H1 (cell line): Measurements from ENCODE around the gene CHAT. TPM values are rescaled to one million over a fixed set of nuclear protein-coding genes. Genes with fewer than 3 reads are reported as not detected.
A peak's percentile ranks its signal among the peaks of the same experiment; 100 is the strongest.

Experiments used
- CTCF ChIA-PET: fragments of 300-600 bp; sonication (Branson Sonifier 250); formaldehyde crosslinking; loops from one replicate; lab custom pipeline; 2021; ENCODE audit not compliant: partially characterized antibody; lab: Charles Lee
- POLR2A ChIA-PET: fragments of 300-600 bp; sonication (Branson Sonifier 250); formaldehyde crosslinking; loops from one replicate; lab custom pipeline; 2021; ENCODE audit warnings: inconsistent platforms; ENCODE audit not compliant: partially characterized antibody; lab: Charles Lee
- DNase-seq, 2 experiments: peaks; one replicate each; pipeline versions ENCODE4 v3.0.0 to v3.0.0-alpha.2; 2010 to 2022; ENCODE audit warnings: low spot score in 2 of 2, low read depth in 1 of 2, mixed read lengths in 1 of 2
- FAIRE-seq: peaks from 2 replicates; lab custom pipeline; 2011; peaks lifted over from hg19 to GRCh38; lab: Jason Lieb, UNC
- H2AFZ ChIP-seq: 2 replicates; pipeline ENCODE4 v1.8.1; 2012; ENCODE audit warnings: low read length, inconsistent platforms
- H2AK5ac ChIP-seq: 2 replicates; pipeline ENCODE4 v1.6.1; 2013; ENCODE audit warnings: low read depth, low read length
- H2BK120ac ChIP-seq: replicated peaks from 2 replicates; pipeline ENCODE3; 2013; ENCODE audit warnings: low read depth, low read length, inconsistent platforms
- H2BK12ac ChIP-seq: 2 replicates; pipeline ENCODE4 v1.6.1; 2013; ENCODE audit warnings: low read depth, low read length
- H2BK15ac ChIP-seq: 2 replicates; pipeline ENCODE4 v1.6.1; 2013; ENCODE audit warnings: low read length
- H2BK20ac ChIP-seq: 2 replicates; pipeline ENCODE4 v1.6.1; 2013; ENCODE audit warnings: low read length
- H2BK5ac ChIP-seq: 2 replicates; pipeline ENCODE4 v1.6.1; 2013; ENCODE audit warnings: low read depth, low read length
- H3K14ac ChIP-seq: 2 replicates; pipeline ENCODE4 v1.6.1; 2013; ENCODE audit warnings: inconsistent platforms; ENCODE audit not compliant: insufficient read length
- H3K18ac ChIP-seq: 2 replicates; pipeline ENCODE4 v1.6.1; 2013; ENCODE audit warnings: low read length; ENCODE audit errors: extremely low read depth
- H3K23ac ChIP-seq: 2 replicates; pipeline ENCODE4 v1.6.1; 2013; ENCODE audit warnings: inconsistent platforms; ENCODE audit not compliant: insufficient read length
- H3K23me2 ChIP-seq: 2 replicates; pipeline ENCODE4 v1.6.1; 2013; ENCODE audit warnings: low read depth, low read length
- H3K27ac ChIP-seq: 2 replicates; pipeline ENCODE4 v1.6.1; 2011; ENCODE audit warnings: low read depth, low read length, inconsistent platforms
- H3K27me3 ChIP-seq, 4 experiments: replicated peaks in 1 of 4; 1 replicate in 1 of 4; 2 replicates in 3 of 4; pipeline versions ENCODE4 v1.6.1 to v1.8.1; 2011 to 2013; ENCODE audit warnings: low read length in 3 of 4, mild to moderate bottlenecking in 3 of 4, inconsistent platforms in 2 of 4, mixed read lengths in 2 of 4, moderate library complexity in 1 of 4; ENCODE audit not compliant: control insufficient read depth in 3 of 4, insufficient read depth in 3 of 4; ENCODE audit errors: extremely low read depth in 1 of 4
- H3K36me3 ChIP-seq, 4 experiments: 2 replicates each; pipeline versions ENCODE4 v1.6.1 to v1.8.1; 2011 to 2013; ENCODE audit warnings: mild to moderate bottlenecking in 4 of 4, low read length in 3 of 4, moderate library complexity in 2 of 4, control low read depth in 1 of 4, inconsistent platforms in 1 of 4; ENCODE audit not compliant: insufficient read depth in 4 of 4, control insufficient read depth in 2 of 4
- H3K4ac ChIP-seq: replicated peaks from 2 replicates; pipeline ENCODE3; 2013; ENCODE audit warnings: low read length, low read depth, mixed read lengths, inconsistent platforms; ENCODE audit not compliant: insufficient read length
- H3K4me1 ChIP-seq, 4 experiments: replicated peaks in 1 of 4; 1 replicate in 1 of 4; 2 replicates in 3 of 4; pipeline versions ENCODE4 v1.6.1 to v1.8.1; 2011 to 2013; ENCODE audit warnings: low read length in 3 of 4, inconsistent platforms in 2 of 4, mixed read lengths in 1 of 4; ENCODE audit not compliant: insufficient read depth in 4 of 4, control insufficient read depth in 3 of 4
- H3K4me2 ChIP-seq, 2 experiments: 2 replicates each; pipeline versions ENCODE4 v1.6.1 to v1.8.1; 2011 to 2013; ENCODE audit warnings: low read depth in 2 of 2, low read length in 2 of 2, control low read depth in 1 of 2, inconsistent platforms in 1 of 2, mild to moderate bottlenecking in 1 of 2; ENCODE audit not compliant: insufficient read depth in 1 of 2
- H3K4me3 ChIP-seq, 4 experiments: fragments of 200-600, 300-600 bp in 1 of 4; sonication (generic), shearing (Covaris generic), sonication (Bioruptor Twin) in 1 of 4; 2 replicates each; pipeline versions ENCODE4 v1.5.1 to v1.8.1; 2011 to 2016; ENCODE audit warnings: low read length in 4 of 4, low read depth in 3 of 4, control low read depth in 2 of 4, inconsistent platforms in 2 of 4, mild to moderate bottlenecking in 2 of 4, mixed read lengths in 1 of 4, moderate library complexity in 1 of 4; ENCODE audit not compliant: insufficient read depth in 2 of 4; ENCODE audit errors: extremely low read depth in 1 of 4
- H3K56ac ChIP-seq: replicated peaks from 2 replicates; pipeline ENCODE3; 2013; ENCODE audit warnings: low read depth, mild to moderate bottlenecking, mixed read lengths, low read length, inconsistent platforms; ENCODE audit not compliant: insufficient read length
- H3K79me1 ChIP-seq: 2 replicates; pipeline ENCODE4 v1.6.1; 2013; ENCODE audit warnings: low read depth, low read length, control low read depth
- H3K79me2 ChIP-seq, 2 experiments: 2 replicates each; pipeline versions ENCODE4 v1.6.1 to v1.8.1; 2012 to 2013; ENCODE audit warnings: low read length in 2 of 2, mild to moderate bottlenecking in 2 of 2, inconsistent platforms in 1 of 2; ENCODE audit not compliant: insufficient read depth in 2 of 2, control insufficient read depth in 1 of 2
- H3K9ac ChIP-seq, 4 experiments: replicated peaks in 1 of 4; 1 replicate in 1 of 4; 2 replicates in 3 of 4; pipeline versions ENCODE4 v1.6.1 to v1.8.1; 2011 to 2013; ENCODE audit warnings: low read depth in 3 of 4, low read length in 3 of 4, control low read depth in 2 of 4, mild to moderate bottlenecking in 2 of 4, moderate library complexity in 2 of 4, inconsistent platforms in 1 of 4; ENCODE audit errors: extremely low read depth in 1 of 4
- H3K9me3 ChIP-seq, 2 experiments: 2 replicates each; pipeline versions ENCODE4 v1.6.1 to v1.8.1; 2012 to 2013; ENCODE audit warnings: mild to moderate bottlenecking in 2 of 2, moderate library complexity in 2 of 2, control low read depth in 1 of 2, inconsistent platforms in 1 of 2, low read depth in 1 of 2, low read length in 1 of 2, mixed read lengths in 1 of 2; ENCODE audit not compliant: insufficient read depth in 2 of 2
- H4K20me1 ChIP-seq, 2 experiments: replicated peaks in 1 of 2; 2 replicates each; pipeline versions ENCODE3 to v1.8.1; 2011 to 2013; ENCODE audit warnings: inconsistent platforms in 2 of 2, low read length in 2 of 2, mild to moderate bottlenecking in 1 of 2; ENCODE audit not compliant: insufficient read depth in 2 of 2, control insufficient read depth in 1 of 2
- H4K5ac ChIP-seq: 2 replicates; pipeline ENCODE4 v1.6.1; 2013; ENCODE audit warnings: low read length, low read depth, mixed read lengths, inconsistent platforms; ENCODE audit not compliant: insufficient read length
- H4K8ac ChIP-seq: 2 replicates; pipeline ENCODE4 v1.8.0; 2013; ENCODE audit warnings: mild to moderate bottlenecking, moderate library complexity, low read length, inconsistent platforms; ENCODE audit not compliant: insufficient read depth; ENCODE audit errors: extremely low read depth
- H4K91ac ChIP-seq: replicated peaks from 2 replicates; pipeline ENCODE3; 2013; ENCODE audit warnings: low read length, mixed read lengths, inconsistent platforms; ENCODE audit not compliant: insufficient read length
- CBX8 ChIP-seq: fragments of 300-800, 300-1000 bp; sonication (generic); IDR thresholded peaks from 2 replicates; pipeline ENCODE4 v1.7.1; 2016; ENCODE audit warnings: low read depth, low read length, borderline replicate concordance
- EP300 ChIP-seq, 2 experiments: IDR thresholded peaks; 1 replicate in 1 of 2; 2 replicates in 1 of 2; pipeline ENCODE4 v1.6.1; 2011 to 2012; ENCODE audit warnings: low read depth in 2 of 2, low read length in 2 of 2, mild to moderate bottlenecking in 2 of 2, borderline replicate concordance in 1 of 2, inconsistent platforms in 1 of 2, moderate library complexity in 1 of 2
- GTF2F1 ChIP-seq: IDR thresholded peaks from 2 replicates; pipeline ENCODE4 v1.6.1; 2012; ENCODE audit warnings: low read depth, low read length, improper control_type of control experiment, borderline replicate concordance
- PHF8 ChIP-seq: fragments of 200-600 bp; sonication (generic); conservative IDR thresholded peaks from 2 replicates; pipeline ENCODE4 v1.7.1; 2012; ENCODE audit warnings: low read depth, mild to moderate bottlenecking, inconsistent platforms, low read length, moderate library complexity
- POLR2AphosphoS5 ChIP-seq: IDR thresholded peaks from 2 replicates; pipeline ENCODE4 v1.6.1; 2011; ENCODE audit warnings: low read depth, low read length
- RXRA ChIP-seq: IDR thresholded peaks from 2 replicates; pipeline ENCODE4 v1.6.1; 2011; ENCODE audit warnings: low read depth, mild to moderate bottlenecking, low read length, moderate library complexity; ENCODE audit not compliant: insufficient read depth
- SIX5 ChIP-seq: IDR thresholded peaks from 2 replicates; pipeline ENCODE4 v1.6.1; 2011; ENCODE audit warnings: mild to moderate bottlenecking, low read depth, low read length
- SP1 ChIP-seq: IDR thresholded peaks from 2 replicates; pipeline ENCODE4 v1.6.1; 2011; ENCODE audit warnings: low read depth, low read length
- SUZ12 ChIP-seq: fragments of 200-600 bp; sonication (generic); IDR thresholded peaks from 2 replicates; pipeline ENCODE4 v1.6.1; 2012; ENCODE audit warnings: mild to moderate bottlenecking, inconsistent platforms, low read length, moderate library complexity, mixed read lengths
- USF2 ChIP-seq: IDR thresholded peaks from 2 replicates; pipeline ENCODE4 v1.6.1; 2011; ENCODE audit warnings: low read length, improper control_type of control experiment
- ZNF274 ChIP-seq: IDR thresholded peaks from 2 replicates; pipeline ENCODE4 v1.7.0; 2012; ENCODE audit warnings: low read length, borderline replicate concordance; ENCODE audit errors: extremely low read depth
- WGBS, 2 experiments: shearing (Covaris generic) in 1 of 2; methylation state at CpG; one replicate each; pipeline versions ENCODE4 v1.1.6 to v1.1.7; 2013 to 2015; ENCODE audit warnings: low lambda C conversion rate in 2 of 2, mixed read lengths in 2 of 2, inconsistent platforms in 1 of 2, low coverage in 1 of 2, missing lambda C conversion rate in 1 of 2; ENCODE audit not compliant: insufficient replicate concordance in 2 of 2, insufficient coverage in 1 of 2, insufficient read length in 1 of 2; ENCODE audit errors: extremely low coverage in 1 of 2, missing lambda C conversion rate in 1 of 2; 5-methylcytosine and 5-hydroxymethylcytosine counted together
- polyA plus RNA-seq, 7 experiments: library from polyadenylated mRNA; depleted of rRNA in 3 of 7; stranded (reverse) in 5 of 7; unstranded in 2 of 7; fragments of >200 nt in 5 of 7; fragments of 200-250 nt in 2 of 7; gene quantifications; 1 replicate in 5 of 7; 2 replicates in 1 of 7; 4 replicates in 1 of 7; pipeline versions ENCODE4 v1.2.1 to v1.2.3, GENCODE V29; 2011 to 2013; ENCODE audit warnings: missing spikeins in 2 of 7, mixed read lengths in 2 of 7
- total RNA-seq: library from RNA; stranded (reverse); fragmentation: NEBNext Ultra II Directional; extraction: Animal tissue kit (Norgen Biotek cat#: 25700); gene quantifications from 2 replicates; pipeline ENCODE4 v1.2.1, GENCODE V29; 2021

The CHAT gene
- total and polyA plus RNA-seq, 2 of the 8 experiments (the other 6 are each of a cell fraction or from before 2014, with no cell fraction given): not detected

GRCh38 chr10:49650724-49651034 lies 36.8 kb downstream of the CHAT start:
- no peaks in the 10 kb centered on the region for H3K79me2 ChIP-seq
- CTCF ChIA-PET: interaction anchor here (0.9 to 2.3 kb wide), 3 partner anchors 16 to 59 kb away, joined by 3 to 7 read pairs (median 3); no protein-coding TSS in a partner anchor

More at GRCh38 chr10:49650724-49651034, 36.8 kb downstream of the CHAT start:
- Histone ChIP-seq H3K9me3 (no peaks in the 10 kb centered on the region), H3K27ac (no peak overlapping the region), H3K4me2 (no peak overlapping the region), H4K20me1 (no peaks in the 10 kb centered on the region), H4K5ac (no peak overlapping the region), H2BK12ac (no peak overlapping the region), H3K23me2 (no peaks in the 10 kb centered on the region), H3K14ac (no peak overlapping the region), H2BK5ac (no peak overlapping the region), H2BK20ac (no peak overlapping the region), H3K4me3 (no peak overlapping the region), H3K79me1 (no peaks in the 10 kb centered on the region), H3K36me3 (no peaks in the 10 kb centered on the region), H3K9ac (no peak overlapping the region), H3K4ac (no peak overlapping the region), H3K56ac (no peak overlapping the region), H3K23ac (no peak overlapping the region), H2BK120ac (no peak overlapping the region), H4K8ac (peak overlapping the region; percentile 45; the same call in 1 of the 2 replicates), H2AK5ac (no peak overlapping the region), H2BK15ac (no peak overlapping the region), H3K4me1 (peaks cover 0 to 4% (median 1%) of the 10 kb centered on the region in 4 experiments; a peak in 3 of 7 replicates), H3K18ac (no peak overlapping the region), H2AFZ (no peak overlapping the region), H3K27me3 (peaks cover 0 to 2% (median 0%) of the 10 kb centered on the region in 4 experiments; a peak in 2 of 7 replicates), H4K91ac (no peak overlapping the region)
- POLR2A ChIA-PET: no interaction called here
- DNase-seq (no peak), FAIRE-seq (no peak)
- WGBS, 2 experiments: 90% methylated on average over 1 of the region's 1 CpG; no CpG with 5 or more reads in 1 of the 2 experiments
- TF ChIP-seq GTF2F1 (no peak), USF2 (no peak), EP300 (IDR thresholded peaks at IDR 0.05; ENCODE audit: borderline replicate concordance in 1 of 2, low read depth in 2 of 2, low read length in 2 of 2) (no peak), PHF8 (no peak), ZNF274 (no peak), SUZ12 (no peak), CBX8 (no peak), SP1 (no peak), POLR2AphosphoS5 (no peak), RXRA (no peak), SIX5 (no peak)
